Neural crest cell (in vitro differentiated cells): ENCODE data around the gene VGLL4. TPM values are rescaled to one million over a fixed set of nuclear protein-coding genes. Genes with fewer than 3 reads are reported as not detected.

Experiments used
- DNase-seq: peaks from one replicate; pipeline ENCODE4 v3.0.0; 2021; ENCODE audit warnings: low read depth, mixed read lengths, low spot score
- H3K27ac Mint-ChIP-seq: one replicate; pipeline ENCODE4 v1.8.0; 2021; ENCODE audit warnings: mild to moderate bottlenecking, mixed read lengths; ENCODE audit not compliant: unreplicated experiment
- H3K27me3 Mint-ChIP-seq: 2 replicates; pipeline ENCODE4 v1.8.0; 2021; ENCODE audit warnings: low read depth, mild to moderate bottlenecking, mixed read lengths
- H3K36me3 Mint-ChIP-seq: 2 replicates; pipeline ENCODE4 v1.8.0; 2021; ENCODE audit warnings: low read depth, mild to moderate bottlenecking, mixed read lengths
- H3K4me1 Mint-ChIP-seq: 2 replicates; pipeline ENCODE4 v1.8.0; 2021; ENCODE audit warnings: mixed read lengths
- H3K4me3 Mint-ChIP-seq: one replicate; pipeline ENCODE4 v1.8.0; 2021; ENCODE audit warnings: mild to moderate bottlenecking, mixed read lengths
- H3K9me3 Mint-ChIP-seq: 2 replicates; pipeline ENCODE4 v1.8.0; 2021; ENCODE audit warnings: mixed read lengths
- total RNA-seq: library from RNA; stranded (reverse); gene quantifications from 2 replicates; pipeline ENCODE4 v1.2.1, GENCODE V29; 2021
- TF ChIP-seq, protein P1 (sequence below): fragments of 200-600 bp; sonication (generic); conservative IDR thresholded peaks from 2 replicates; pipeline ENCODE4 v1.5.0; 2021; ENCODE audit warnings: antibody characterized with exemption, mild to moderate bottlenecking

The VGLL4 gene
- total RNA-seq, 1 donor from 2014 or later: 82.8 TPM

DNA sequence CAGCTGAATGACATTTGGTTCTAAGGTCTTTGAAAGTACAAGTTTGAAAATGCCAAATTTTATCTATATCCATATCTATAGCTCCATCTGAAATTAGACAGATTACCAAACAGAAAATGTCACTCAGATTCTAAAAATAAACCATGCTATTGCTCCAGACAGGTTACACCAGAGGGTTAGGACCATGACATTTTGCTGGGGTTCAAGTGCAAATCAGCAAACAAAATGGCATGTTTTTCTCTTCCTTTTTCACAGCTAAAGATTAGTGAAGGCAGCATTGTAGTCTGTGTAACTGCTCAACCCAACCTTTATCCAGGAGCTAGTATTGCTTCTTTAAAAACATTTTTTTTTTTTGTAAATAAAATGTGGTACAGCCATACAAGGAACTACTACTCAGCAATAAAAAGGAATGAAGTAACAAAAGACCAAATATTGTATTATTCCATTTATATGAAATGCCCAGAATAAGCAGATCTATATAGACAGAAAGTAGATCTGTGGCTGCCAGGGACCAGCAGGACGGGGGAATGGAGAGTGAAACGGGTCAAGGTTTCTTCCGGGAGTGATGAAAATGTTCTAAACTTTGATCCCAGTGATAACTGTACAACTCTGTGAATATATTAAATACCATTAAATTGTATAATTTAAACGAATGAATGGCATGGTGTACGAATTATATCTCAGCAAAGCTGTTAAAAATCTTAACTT lies 18.2 kb downstream of the VGLL4 start:
- Mint-ChIP-seq H3K4me1 (peaks cover 65% of the 10 kb centered on the region), H3K9me3 (no peaks in the 10 kb centered on the region), H3K4me3 (no peak overlapping the region), H3K27me3 (no peaks in the 10 kb centered on the region), H3K36me3 (peaks cover 16% of the 10 kb centered on the region), H3K27ac (no peak overlapping the region)
- DNase-seq: no peak
- TF ChIP-seq, protein P1, sequence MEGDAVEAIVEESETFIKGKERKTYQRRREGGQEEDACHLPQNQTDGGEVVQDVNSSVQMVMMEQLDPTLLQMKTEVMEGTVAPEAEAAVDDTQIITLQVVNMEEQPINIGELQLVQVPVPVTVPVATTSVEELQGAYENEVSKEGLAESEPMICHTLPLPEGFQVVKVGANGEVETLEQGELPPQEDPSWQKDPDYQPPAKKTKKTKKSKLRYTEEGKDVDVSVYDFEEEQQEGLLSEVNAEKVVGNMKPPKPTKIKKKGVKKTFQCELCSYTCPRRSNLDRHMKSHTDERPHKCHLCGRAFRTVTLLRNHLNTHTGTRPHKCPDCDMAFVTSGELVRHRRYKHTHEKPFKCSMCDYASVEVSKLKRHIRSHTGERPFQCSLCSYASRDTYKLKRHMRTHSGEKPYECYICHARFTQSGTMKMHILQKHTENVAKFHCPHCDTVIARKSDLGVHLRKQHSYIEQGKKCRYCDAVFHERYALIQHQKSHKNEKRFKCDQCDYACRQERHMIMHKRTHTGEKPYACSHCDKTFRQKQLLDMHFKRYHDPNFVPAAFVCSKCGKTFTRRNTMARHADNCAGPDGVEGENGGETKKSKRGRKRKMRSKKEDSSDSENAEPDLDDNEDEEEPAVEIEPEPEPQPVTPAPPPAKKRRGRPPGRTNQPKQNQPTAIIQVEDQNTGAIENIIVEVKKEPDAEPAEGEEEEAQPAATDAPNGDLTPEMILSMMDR: no peak

GRCh38 chr3:11624704-11625375 lies 18.9 kb downstream of the VGLL4 start:
- no peak for DNase-seq
- peak overlapping the region; percentile 10 for H3K4me3 Mint-ChIP-seq
- H3K9me3 Mint-ChIP-seq: no peaks in the 10 kb centered on the region
- H3K27ac Mint-ChIP-seq: peak overlapping the region; percentile 1
- peaks cover 69% of the 10 kb centered on the region for H3K4me1 Mint-ChIP-seq
- H3K27me3 Mint-ChIP-seq: no peaks in the 10 kb centered on the region
- TF ChIP-seq, protein P1: no peak
- H3K36me3 Mint-ChIP-seq: peaks cover 14% of the 10 kb centered on the region

GRCh38 chr3:11624161-11624560 lies 19.6 kb downstream of the VGLL4 start:
- H3K27me3 Mint-ChIP-seq: no peaks in the 10 kb centered on the region
- no peak overlapping the region for H3K27ac Mint-ChIP-seq

DNA sequence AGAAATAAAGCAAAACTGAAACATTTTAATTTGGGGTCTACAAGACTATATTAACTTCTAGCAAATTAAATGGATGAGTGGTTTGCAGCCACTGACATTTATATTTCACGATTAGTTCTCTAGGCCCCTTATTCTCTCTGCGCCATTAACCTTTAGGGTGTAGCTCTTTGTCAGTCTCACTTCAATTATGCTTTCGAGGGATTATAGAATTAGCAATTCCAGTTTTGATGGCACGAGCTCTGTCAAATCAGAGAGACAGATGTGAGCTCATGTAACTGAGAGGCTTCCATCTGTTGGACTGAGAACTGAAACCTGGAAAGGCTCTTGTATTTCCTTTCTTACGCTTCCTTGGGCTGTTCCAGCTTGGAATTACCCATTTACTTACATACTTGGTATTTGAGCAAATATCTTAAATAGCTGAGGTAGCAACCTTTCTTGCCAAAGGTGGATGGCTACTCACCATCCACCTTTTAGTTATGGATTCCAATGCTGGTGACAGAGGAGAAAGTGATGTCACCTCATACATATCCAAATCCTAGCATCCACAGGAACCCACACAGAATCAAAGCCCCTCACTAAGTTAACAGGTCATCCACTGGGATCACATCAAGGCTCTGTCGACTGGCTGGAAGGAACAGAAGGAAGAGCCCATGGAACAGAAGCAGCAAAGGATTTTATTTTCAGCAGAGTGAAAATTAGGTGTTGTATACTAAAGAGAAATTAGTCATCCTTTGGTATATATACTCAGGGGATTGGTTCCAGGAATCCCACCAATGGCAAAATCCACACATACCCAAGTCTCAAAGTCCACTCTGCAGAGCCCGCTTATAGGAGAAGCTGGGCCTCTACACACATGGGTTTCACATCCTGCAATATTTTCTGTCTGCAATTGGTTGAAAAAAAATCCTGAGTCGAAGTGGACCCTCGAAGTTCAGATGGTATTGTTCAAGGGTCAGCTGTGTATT lies 20.8 kb downstream of the VGLL4 start:
- Mint-ChIP-seq H3K9me3 (no peaks in the 10 kb centered on the region), H3K4me3 (no peak overlapping the region), H3K27ac (no peak overlapping the region), H3K27me3 (no peaks in the 10 kb centered on the region), H3K4me1 (peaks cover 85% of the 10 kb centered on the region), H3K36me3 (peaks cover 13% of the 10 kb centered on the region)
- no peak for DNase-seq
- TF ChIP-seq, protein P1: no peak

More at GRCh38 chr3:11624161-11624560, 19.6 kb downstream of the VGLL4 start:
- Mint-ChIP-seq H3K36me3 (peaks cover 14% of the 10 kb centered on the region), H3K4me1 (peaks cover 75% of the 10 kb centered on the region), H3K9me3 (no peaks in the 10 kb centered on the region), H3K4me3 (peak overlapping the region; percentile 10)
- no peak for DNase-seq
- TF ChIP-seq, protein P1: no peak

DNA sequence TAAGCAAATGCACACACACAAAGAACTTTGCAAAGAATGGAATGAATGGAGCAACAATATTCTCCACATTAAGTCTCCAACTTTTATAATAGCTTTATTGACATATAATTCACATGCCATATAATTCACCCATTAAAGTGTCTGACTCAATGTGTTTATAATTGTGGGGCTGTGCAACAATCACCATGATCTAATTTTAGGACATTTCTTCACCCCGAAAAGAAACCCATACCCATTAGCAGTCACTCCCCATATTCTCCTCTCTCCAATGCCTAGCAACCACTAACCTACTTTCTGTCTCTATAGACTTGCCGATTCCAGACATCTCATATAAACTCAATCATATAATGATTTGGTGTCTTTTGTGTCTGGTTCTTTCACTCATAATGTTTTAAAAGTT lies 22.6 kb downstream of the VGLL4 start:
- Mint-ChIP-seq H3K27me3 (no peaks in the 10 kb centered on the region), H3K9me3 (no peaks in the 10 kb centered on the region), H3K27ac (no peak overlapping the region), H3K36me3 (peaks cover 6% of the 10 kb centered on the region), H3K4me3 (no peak overlapping the region), H3K4me1 (peaks cover 89% of the 10 kb centered on the region)
- DNase-seq: no peak
- TF ChIP-seq, protein P1: no peak
